NCI-H1694 treated with DMSO at 0.1 percent for 48 hours (cell line): Measurements from ENCODE around the gene KCNK1.
A peak's percentile ranks its signal among the peaks of the same experiment; 100 is the strongest.
"Not testable (repeated sequence)": the region's sequence is repeated elsewhere in the genome, so short reads cannot be mapped to it uniquely, and the experiment has no call there.

Experiments used
- DNase-seq: peaks from one replicate; lab custom pipeline; 2025; lab: John Stamatoyannopoulos, UW

KCNK1 gene

DNA sequence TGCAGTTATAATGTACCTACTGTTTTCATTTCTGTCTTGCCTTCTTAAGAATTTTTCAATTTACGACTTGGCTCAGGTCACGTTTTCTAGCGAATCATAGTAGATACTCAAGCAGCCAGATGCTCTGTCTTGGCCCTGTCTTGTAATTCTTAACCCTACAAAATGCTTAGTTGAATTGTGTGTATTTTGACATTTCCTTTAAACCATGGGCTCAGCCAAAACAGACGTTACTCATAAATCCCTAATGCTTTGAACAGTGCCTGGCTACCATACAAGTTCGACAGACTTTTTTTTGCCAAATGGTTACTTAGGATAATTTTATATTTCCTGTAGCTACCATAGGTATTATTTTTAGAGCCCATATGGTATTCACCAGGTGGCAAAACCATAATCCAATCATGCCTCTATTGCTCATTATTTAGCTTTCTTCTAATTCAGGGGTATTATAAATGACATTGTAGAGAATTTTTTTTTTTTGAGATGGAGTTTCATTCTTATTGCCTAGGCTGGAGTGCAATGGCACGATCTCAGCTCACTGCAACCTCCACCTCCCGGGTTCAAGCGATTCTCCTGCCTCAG, 54.3 kb downstream of the KCNK1 start:
- peak; percentile 60 for DNase-seq

DNA sequence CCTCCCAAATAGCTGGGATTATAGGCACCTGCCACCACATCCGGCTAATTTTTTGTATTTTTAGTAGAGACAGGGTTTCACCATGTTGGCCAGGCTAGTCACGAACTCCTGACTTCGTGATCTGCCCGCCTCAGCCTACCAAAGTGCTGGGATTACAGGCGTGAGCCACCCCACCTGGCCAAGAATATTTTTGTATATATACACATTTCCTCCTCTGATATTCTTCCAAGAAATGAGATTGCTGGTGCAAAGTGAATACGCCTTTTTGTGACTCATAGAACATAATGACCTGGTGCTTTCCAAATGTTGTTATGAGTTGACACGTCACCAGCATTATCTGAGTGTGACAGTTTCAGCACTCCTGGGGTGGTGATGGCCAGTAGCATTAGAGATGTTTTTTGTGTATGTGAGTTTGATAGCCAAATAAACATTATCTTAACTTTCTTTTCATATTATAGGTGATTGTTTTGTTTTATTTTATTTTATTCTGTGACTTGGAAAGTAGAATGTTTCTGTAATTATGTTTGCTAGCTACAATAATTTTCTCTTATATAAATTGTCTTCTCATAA, 54.9 kb downstream of the KCNK1 start:
- DNase-seq, result no peak

GRCh38 chr1:233670363-233670762, 56.5 kb downstream of the KCNK1 start:
- not testable (repeated sequence) for DNase-seq

DNA sequence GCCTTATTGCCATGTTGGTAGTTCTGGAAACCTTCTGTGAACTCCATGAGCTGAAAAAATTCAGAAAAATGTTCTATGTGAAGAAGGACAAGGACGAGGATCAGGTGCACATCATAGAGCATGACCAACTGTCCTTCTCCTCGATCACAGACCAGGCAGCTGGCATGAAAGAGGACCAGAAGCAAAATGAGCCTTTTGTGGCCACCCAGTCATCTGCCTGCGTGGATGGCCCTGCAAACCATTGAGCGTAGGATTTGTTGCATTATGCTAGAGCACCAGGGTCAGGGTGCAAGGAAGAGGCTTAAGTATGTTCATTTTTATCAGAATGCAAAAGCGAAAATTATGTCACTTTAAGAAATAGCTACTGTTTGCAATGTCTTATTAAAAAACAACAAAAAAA, 57.4 kb downstream of the KCNK1 start:
- no peak for DNase-seq

- no peak for DNase-seq
Observed at GRCh38 chr1:233672732-233673131, 58.8 kb downstream of the KCNK1 start.

DNA sequence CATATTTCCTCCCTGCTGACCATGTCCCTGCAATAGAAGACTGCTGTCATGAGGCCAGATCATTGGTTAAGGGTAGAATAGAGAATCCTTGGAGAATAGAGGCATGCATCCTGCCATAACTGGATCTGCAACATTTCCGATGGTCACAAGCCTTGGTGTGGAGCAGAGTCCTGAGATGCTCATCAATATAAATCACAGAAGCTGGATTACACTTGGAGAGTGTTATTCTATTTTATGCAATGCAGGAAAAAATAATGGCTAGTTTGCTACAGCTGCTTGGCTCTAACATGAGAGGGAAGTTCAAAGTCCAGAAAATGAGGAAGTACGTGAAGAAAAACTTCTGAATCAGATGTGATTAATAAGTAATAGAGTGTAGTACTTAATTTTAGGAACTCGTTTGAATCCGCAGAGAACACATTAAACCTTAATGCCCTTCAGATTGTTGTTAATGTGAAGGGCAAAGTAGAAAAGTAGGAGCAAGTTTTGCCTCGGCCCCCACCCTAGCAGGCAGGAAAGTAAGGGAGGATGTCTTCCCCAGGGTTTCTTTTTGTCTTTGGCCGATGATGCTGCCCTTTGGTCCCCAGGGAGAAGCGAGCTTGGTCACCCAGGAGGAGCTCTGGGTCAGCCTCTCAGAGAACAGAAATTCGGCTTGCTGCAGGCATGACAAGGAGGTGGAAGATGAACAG, 59.5 kb downstream of the KCNK1 start:
- no peak for DNase-seq

GRCh38 chr1:233673947-233674431, 60.1 kb downstream of the KCNK1 start:
- DNase-seq, result no peak

GRCh38 chr1:233675446-233675845, 61.5 kb downstream of the KCNK1 start:
- no peak for DNase-seq

- no peak for DNase-seq
Observed at GRCh38 chr1:233675893-233676292, 62.0 kb downstream of the KCNK1 start.

DNA sequence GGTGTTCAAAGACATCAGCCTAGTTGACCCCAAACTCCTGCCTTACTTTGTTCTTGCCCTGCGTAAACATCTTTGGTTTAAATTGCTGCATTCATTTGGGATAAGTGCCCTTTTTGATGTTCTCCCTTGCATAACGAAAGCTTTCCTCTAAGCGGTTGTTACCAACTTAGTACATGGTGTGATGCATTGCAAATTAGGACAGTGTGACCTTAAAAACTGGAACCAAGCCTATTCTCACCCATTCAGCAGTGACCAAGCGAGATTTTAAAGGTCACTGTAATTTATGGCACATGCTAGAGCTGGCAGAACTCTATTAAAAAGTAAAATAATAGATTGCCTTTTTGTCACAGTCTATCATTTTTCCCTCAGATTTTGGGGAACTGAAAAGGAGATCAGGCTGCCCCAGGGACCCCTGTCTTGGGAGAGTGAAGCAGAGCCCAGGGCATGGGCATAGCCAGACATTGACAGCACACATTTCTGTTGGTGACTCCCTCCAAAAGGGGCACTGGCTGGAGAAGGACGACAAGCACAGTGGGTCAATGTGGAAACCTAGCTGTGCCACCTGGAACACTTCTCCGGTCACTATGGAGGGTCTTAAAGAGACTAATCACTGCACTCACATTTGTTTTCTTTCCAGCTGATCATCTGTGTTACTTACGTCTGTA, 63.9 kb downstream of the KCNK1 start:
- DNase-seq, result no peak

DNA sequence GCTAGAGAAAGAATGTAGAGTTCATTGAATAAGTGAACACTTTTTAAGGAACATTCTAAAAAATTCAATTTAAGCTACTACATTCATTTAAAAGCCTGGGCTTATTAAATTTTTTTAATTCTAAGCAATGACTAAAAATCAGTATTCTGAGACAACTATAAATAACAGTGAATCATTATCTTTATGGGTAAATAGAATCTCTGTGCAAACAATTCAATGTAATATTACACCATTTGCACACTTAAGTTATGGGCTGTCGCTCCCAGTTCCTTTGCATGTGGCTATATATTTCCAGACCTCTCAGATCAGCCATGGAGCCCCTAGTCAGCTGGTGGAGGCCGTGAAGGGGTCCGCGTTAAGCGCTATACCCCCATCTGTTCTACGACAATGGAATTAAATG, 65.1 kb downstream of the KCNK1 start:
- no peak for DNase-seq

GRCh38 chr1:233679591-233680373, 65.9 kb downstream of the KCNK1 start:
- DNase-seq, result no peak

GRCh38 chr1:233681285-233681684, 67.4 kb downstream of the KCNK1 start:
- no peak for DNase-seq

GRCh38 chr1:233686653-233687052, 72.7 kb downstream of the KCNK1 start:
- DNase-seq, result not testable (repeated sequence)

GRCh38 chr1:233689017-233689747, 75.3 kb downstream of the KCNK1 start:
- DNase-seq, result no peak

DNA sequence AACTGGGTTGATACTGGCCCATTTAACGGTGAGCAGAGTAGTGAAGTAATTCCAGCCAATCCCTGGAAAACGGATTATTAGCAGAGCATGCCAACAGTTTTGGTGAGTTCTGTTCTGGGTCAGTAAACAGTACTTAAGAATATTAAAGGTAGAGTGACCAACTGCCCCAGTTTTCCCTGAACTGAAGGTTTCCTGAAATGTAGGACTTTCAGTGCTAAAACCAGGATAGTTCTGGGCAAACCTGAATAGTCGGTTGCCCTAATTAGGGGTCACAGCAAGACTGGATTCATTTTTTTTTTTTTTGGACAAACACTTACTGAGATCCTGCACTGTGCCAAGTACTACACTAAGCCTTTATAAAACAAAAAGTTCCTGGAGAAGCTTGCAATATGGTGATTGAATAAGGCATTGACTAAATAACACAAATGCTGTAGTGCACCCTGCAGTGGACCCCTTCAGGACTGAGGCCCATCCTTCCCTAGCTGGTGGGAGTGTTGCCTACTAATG, 75.9 kb downstream of the KCNK1 start:
- DNase-seq, result no peak

DNA sequence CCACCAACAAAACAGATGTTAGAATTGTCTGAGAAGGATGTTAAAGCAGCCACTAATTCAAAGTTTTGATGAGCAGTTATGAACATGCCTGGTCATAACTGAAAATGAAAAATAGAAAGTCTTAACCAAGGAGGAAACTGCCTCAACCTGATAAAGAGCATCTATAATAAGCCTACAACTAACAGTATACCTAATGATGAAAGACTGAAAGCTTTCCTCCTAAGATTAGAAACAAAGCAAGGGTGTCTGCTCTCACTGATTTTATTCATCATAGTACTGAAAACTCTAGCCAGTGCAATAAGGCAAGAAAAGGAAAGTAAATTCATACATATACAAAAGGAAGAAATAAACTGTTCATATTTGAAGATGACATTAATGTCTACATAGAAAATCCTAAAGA, 82.0 kb downstream of the KCNK1 start:
- no peak for DNase-seq

GRCh38 chr1:233700338-233700737, 86.4 kb downstream of the KCNK1 start:
- peak; percentile 85 for DNase-seq

DNA sequence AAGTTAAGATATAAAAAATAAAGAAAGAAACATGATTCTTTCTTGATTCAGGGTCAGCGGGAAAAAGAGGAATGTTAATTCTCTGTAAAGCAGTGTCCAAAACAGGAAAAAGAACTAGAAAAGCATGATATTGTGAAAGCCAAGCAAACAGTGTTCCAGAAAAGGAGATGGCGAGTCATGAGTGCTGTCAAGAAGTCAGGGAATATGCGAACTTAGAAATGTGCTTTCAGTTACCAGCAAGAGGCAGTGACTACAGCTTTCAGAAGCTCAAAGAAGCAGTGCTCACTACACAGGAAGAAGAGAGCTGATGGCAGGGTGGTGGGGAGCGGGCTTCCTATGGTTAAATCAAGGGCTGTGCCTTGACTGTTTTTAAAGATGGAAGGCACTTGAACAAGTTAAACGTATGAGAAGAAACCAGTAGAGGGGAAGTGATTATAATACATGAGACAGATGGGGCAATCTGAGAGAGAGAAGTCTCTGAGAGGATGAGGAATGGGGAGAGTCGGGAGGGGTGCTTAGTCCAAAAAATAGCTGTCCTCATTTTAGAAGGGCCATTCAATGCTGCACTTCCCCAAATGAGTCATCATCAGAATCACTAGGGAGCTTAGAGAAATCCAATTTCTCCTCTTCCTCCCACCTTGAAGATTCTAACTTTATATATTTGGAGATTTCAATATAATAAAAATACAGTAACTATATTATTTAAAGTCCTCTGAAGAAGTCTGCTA, 90.4 kb downstream of the KCNK1 start:
- no peak for DNase-seq

GRCh38 chr1:233704898-233705723, 91.2 kb downstream of the KCNK1 start:
- no peak for DNase-seq
